Measurements from ENCODE around the gene CEP57L1.
"Not testable (repeated sequence)": the region's sequence is repeated elsewhere in the genome, so short reads cannot be mapped to it uniquely, and the experiment has no call there.

GRCh38 chr6:109136530-109136929 lies 41.2 kb downstream of the CEP57L1 start:
- not testable (repeated sequence) for TF ChIP-seq CTCF (IDR thresholded peaks at IDR 0.05 in 2 of 3, conservative IDR thresholded peaks at IDR 0.05 in 1 of 3; ENCODE audit: insufficient read depth in 2 of 3, low read depth in 1 of 3, low read length in 3 of 3); GATAD2B (IDR thresholded peaks at IDR 0.05; ENCODE audit: borderline replicate concordance); ZNF512 (tag; IDR thresholded peaks at IDR 0.05); ETS1 (conservative IDR thresholded peaks at IDR 0.05; ENCODE audit: control insufficient read depth, low read depth, low read length); CEBPZ (IDR thresholded peaks at IDR 0.05; ENCODE audit: borderline replicate concordance, low read depth, low read length); MGA (IDR thresholded peaks at IDR 0.05)
